Stimulated activated CD8-positive, alpha-beta memory T cell treated with anti-CD3 and anti-CD28 coated beads, Interleukin-15, amount 100 ng/mL, for 24 hours (primary cell): ENCODE measurements around the gene SSNA1.

ENCODE experiments used
- DNase-seq: peaks from one replicate; pipeline ENCODE4 v3.0.0-alpha.2; 2020; ENCODE audit warnings: low read depth

Gene SSNA1

GRCh38 chr9:137184881-137185660 is 3.4 kb upstream of the SSNA1 start:
- DNase-seq: no peak

GRCh38 chr9:137185921-137186320 is 2.6 kb upstream of the SSNA1 start:
- no peak for DNase-seq

- DNase-seq: no peak
Measured at GRCh38 chr9:137186385-137186784, 2.1 kb upstream of the SSNA1 start.

- no peak for DNase-seq
Measured at GRCh38 chr9:137187386-137187785, 1.1 kb upstream of the SSNA1 start.

- no peak for DNase-seq
Measured at GRCh38 chr9:137188086-137188489, 388 bp upstream of the SSNA1 start.

GRCh38 chr9:137189297-137190295 is 1.1 kb downstream of the SSNA1 start:
- no peak for DNase-seq

GRCh38 chr9:137190315-137190856 is 1.9 kb downstream of the SSNA1 start:
- no peak for DNase-seq

- DNase-seq: no peak
Measured at GRCh38 chr9:137191245-137191644, 2.8 kb downstream of the SSNA1 start.

- no peak for DNase-seq
Measured at GRCh38 chr9:137191691-137192447, 3.4 kb downstream of the SSNA1 start.

- DNase-seq: no peak
Measured at GRCh38 chr9:137192448-137192780, 3.9 kb downstream of the SSNA1 start.

- DNase-seq: no peak
Measured at GRCh38 chr9:137192859-137193258, 4.4 kb downstream of the SSNA1 start.

- no peak for DNase-seq
Measured at GRCh38 chr9:137193771-137194170, 5.3 kb downstream of the SSNA1 start.

- DNase-seq: no peak
Measured at GRCh38 chr9:137194388-137194787, 5.9 kb downstream of the SSNA1 start.

GRCh38 chr9:137194909-137195308 is 6.4 kb downstream of the SSNA1 start:
- no peak for DNase-seq

GRCh38 chr9:137195525-137196220 is 7.2 kb downstream of the SSNA1 start:
- DNase-seq: no peak

- no peak for DNase-seq
Measured at GRCh38 chr9:137198051-137198901, 9.8 kb downstream of the SSNA1 start.

- no peak for DNase-seq
Measured at GRCh38 chr9:137198902-137199283, 10.4 kb downstream of the SSNA1 start.

GRCh38 chr9:137199411-137200121 is 11.1 kb downstream of the SSNA1 start:
- DNase-seq: no peak

- peak; percentile 87 for DNase-seq
Measured at GRCh38 chr9:137200311-137201204, 12.1 kb downstream of the SSNA1 start, which contains the start of gene TPRN. TPRN (minus strand) TSS chr9:137200741; CDS start chr9:137200711, 30 bp downstream.
